ENCODE measurements around the gene SERTAD2.

The SERTAD2 gene

DNA sequence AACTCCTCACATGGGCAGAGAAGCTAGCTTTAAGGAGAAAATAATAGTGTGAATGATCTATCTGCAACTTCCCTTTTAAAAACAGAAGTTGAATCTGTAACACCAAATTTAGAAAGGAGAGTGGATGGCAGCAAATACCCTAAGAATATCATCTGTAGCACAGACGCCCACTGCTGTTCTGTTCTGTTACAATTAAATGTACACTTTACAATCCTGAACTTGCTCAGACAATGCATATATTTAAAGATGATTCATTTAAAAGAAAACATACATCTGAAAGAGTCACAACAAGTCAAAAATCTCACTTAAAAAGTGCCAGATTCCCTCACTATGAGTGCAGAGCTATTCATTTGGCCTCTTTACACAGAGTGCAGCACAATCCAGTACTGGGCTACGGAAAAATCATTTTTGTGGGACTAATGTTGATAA, 8.0 kb upstream of the SERTAD2 start:
- Histone ChIP-seq H3K9ac (ENCODE audit: low read depth, low read length) (no peak overlapping the region), H3K36me3 (ENCODE audit: insufficient read depth, low read length) (no peaks in the 10 kb centered on the region), H3K9me3 (ENCODE audit: control insufficient read depth, insufficient read depth, low read length) (no peaks in the 10 kb centered on the region), H3K4me1 (ENCODE audit: insufficient read depth, low read length) (peaks cover 5% of the 10 kb centered on the region; the same call in 1 of the 2 replicates)

DNA sequence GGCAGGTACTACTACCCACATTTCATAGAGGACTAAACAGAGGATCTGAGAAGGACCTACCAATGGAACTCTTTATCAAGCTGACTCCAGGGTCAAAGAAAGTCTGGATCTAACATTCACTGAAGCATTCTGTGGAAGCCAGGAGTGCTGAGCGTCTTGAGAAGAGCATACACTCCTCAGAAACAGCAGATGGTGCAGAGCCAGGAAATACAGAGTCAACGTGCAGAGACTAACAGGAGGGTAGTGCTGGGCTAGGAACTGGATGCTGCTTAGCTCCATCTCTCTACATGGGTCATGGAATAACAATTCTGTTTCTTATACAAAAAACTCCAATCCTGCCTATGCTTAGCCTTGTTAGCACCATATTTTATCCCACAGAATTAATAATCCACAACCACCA, 5.5 kb upstream of the SERTAD2 start:
- no peaks in the 10 kb centered on the region for H3K9me3 ChIP-seq (ENCODE audit: control insufficient read depth, insufficient read depth, low read length)
- no peak overlapping the region for H3K9ac ChIP-seq (ENCODE audit: low read depth, low read length)
- H3K4me1 ChIP-seq (ENCODE audit: insufficient read depth, low read length): peaks cover 16% of the 10 kb centered on the region
- no peaks in the 10 kb centered on the region for H3K36me3 ChIP-seq (ENCODE audit: insufficient read depth, low read length)

GRCh38 chr2:64658269-64658668, 4.6 kb upstream of the SERTAD2 start:
- Histone ChIP-seq H3K4me1 (ENCODE audit: insufficient read depth, low read length) (peaks cover 16% of the 10 kb centered on the region), H3K36me3 (ENCODE audit: insufficient read depth, low read length) (no peaks in the 10 kb centered on the region), H3K9me3 (ENCODE audit: control insufficient read depth, insufficient read depth, low read length) (no peaks in the 10 kb centered on the region), H3K9ac (ENCODE audit: low read depth, low read length) (no peak overlapping the region)

GRCh38 chr2:64657411-64657810, 3.7 kb upstream of the SERTAD2 start:
- H3K9me3 ChIP-seq (ENCODE audit: control insufficient read depth, insufficient read depth, low read length): no peaks in the 10 kb centered on the region
- H3K9ac ChIP-seq (ENCODE audit: low read depth, low read length): no peak overlapping the region
- no peaks in the 10 kb centered on the region for H3K36me3 ChIP-seq (ENCODE audit: insufficient read depth, low read length)
- peaks cover 16% of the 10 kb centered on the region for H3K4me1 ChIP-seq (ENCODE audit: insufficient read depth, low read length)

- H3K9me3 ChIP-seq (ENCODE audit: control insufficient read depth, insufficient read depth, low read length): no peaks in the 10 kb centered on the region
- H3K36me3 ChIP-seq (ENCODE audit: insufficient read depth, low read length): no peaks in the 10 kb centered on the region
- peaks cover 19% of the 10 kb centered on the region for H3K4me1 ChIP-seq (ENCODE audit: insufficient read depth, low read length)
- no peak overlapping the region for H3K9ac ChIP-seq (ENCODE audit: low read depth, low read length)
Observed at GRCh38 chr2:64656379-64656778, 2.7 kb upstream of the SERTAD2 start.

GRCh38 chr2:64655873-64656272, 2.2 kb upstream of the SERTAD2 start:
- H3K9ac ChIP-seq (ENCODE audit: low read depth, low read length): no peak overlapping the region
- H3K36me3 ChIP-seq (ENCODE audit: insufficient read depth, low read length): no peaks in the 10 kb centered on the region

DNA sequence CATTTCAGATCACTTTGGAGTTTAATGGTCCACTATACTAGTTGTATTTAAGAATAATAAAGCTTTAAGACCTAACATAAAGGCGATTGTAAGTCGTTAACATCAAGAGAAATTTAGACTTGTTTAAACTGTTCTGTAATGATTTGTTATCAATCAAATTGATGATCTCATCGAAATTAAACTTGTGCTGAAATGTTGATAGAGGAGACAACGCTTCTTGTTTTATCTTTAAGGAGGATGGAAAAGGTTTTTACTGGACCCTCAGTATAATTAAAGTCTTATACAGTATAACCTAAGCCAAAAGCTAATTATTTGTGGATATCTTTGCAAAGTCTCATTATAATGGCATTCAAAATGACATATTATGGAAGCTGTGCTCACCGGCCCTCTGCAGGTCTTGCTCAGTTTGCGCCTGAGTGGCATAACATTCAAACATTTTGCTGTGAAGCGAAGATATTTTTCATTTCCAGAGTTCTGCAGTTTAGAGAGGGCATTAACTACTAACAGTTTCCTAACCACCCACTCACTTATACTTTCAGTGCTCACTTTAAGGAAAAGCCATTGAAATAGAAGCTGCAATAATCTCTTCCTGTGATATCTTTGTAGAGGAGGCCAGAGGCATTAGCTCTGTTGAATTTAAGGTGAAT, 1.4 kb upstream of the SERTAD2 start:
- Histone ChIP-seq H3K9ac (ENCODE audit: low read depth, low read length) (peak overlapping the region; percentile 75), H3K9me3 (ENCODE audit: control insufficient read depth, insufficient read depth, low read length) (no peaks in the 10 kb centered on the region), H3K4me1 (ENCODE audit: insufficient read depth, low read length) (peaks cover 20% of the 10 kb centered on the region)

More at GRCh38 chr2:64655873-64656272, 2.2 kb upstream of the SERTAD2 start:
- Histone ChIP-seq H3K4me1 (ENCODE audit: insufficient read depth, low read length) (peaks cover 20% of the 10 kb centered on the region), H3K9me3 (ENCODE audit: control insufficient read depth, insufficient read depth, low read length) (no peaks in the 10 kb centered on the region)

DNA sequence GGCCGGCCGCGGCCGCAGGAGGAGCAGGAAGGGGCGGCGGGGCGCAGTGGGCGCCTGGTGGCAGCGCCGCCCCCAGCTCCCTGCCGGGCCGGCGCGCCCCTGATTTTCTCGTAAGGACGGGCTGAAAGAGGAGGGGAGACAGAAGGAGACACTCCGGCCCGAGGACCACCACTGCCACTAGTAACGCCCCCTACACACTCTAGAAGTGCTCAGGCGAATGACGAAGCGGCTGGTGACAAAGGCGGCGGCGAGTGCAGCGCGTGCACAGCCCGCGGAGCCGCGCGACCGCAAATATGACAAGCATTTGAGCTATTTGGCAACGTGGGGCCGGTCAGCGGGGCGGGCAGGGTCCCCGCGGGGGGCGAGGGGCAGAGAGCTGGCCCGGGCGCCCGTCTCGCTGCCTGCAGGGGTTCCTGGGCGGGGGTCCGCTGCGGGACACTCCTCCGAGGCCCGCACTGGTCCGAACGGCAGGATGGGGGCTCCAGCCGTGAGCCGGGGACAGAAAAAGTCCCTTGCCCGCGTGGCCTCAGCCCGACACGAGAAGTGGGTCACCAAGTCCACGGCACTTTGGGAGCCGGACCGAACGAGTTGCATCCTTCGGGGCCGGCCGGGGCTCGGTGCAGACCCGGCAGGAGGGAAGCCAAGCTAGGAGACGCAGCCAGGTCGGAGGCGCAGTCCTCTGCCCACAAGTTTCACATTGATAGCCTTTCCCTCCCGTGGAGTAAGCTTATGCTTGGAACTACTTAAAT, 524 bp upstream of the SERTAD2 start:
- no peaks in the 10 kb centered on the region for H3K9me3 ChIP-seq (ENCODE audit: control insufficient read depth, insufficient read depth, low read length)
- H3K9ac ChIP-seq (ENCODE audit: low read depth, low read length): peak overlapping the region; percentile 75
- peaks cover 26% of the 10 kb centered on the region for H3K4me1 ChIP-seq (ENCODE audit: insufficient read depth, low read length)
- H3K36me3 ChIP-seq (ENCODE audit: insufficient read depth, low read length): no peaks in the 10 kb centered on the region

More for the DNA sequence above, 1.4 kb upstream of the SERTAD2 start:
- no peaks in the 10 kb centered on the region for H3K36me3 ChIP-seq (ENCODE audit: insufficient read depth, low read length)

DNA sequence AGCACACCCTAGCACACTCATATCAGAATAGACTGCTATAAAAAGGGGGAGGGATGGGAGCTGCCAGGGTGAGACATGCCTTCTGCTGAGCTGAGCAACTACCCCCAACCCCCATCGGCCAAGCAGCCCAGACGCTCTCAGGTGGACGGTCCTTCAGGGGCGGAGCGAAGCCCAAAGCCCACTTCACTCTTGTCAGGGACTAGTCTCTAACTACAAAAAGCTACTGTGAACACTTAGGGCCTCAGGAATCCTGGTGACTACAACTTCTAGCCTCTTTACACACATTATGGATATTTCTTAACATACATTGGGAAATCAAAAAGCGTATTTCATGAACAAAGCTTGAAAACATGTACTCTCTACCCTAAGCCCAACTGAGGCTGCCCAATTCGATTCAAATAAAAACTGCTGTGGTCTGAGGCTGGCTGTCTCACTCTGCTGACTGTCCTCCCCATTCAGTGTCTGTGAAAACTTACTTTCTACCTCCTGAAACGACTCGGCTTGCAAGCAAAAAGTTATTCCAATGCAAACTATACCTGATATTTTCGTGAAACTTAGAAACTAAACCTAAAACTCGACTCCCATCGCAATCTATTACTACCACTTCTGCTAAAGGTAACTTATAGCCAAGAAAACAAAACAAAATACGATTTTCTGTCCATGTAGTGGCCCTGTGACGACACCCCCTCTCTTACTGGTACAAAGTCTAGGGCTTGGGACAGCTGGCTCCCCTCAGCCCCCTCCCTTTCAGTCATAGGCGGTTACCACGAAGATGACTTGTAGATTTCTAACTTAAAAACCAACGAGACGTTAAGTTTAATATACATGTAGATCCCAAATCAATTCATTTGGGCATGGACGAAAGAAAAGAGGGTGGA, 1.2 kb downstream of the SERTAD2 start:
- peak overlapping the region; percentile 72; the same call in 1 of the 2 replicates for H3K9ac ChIP-seq (ENCODE audit: low read depth, low read length)
- no peaks in the 10 kb centered on the region for H3K36me3 ChIP-seq (ENCODE audit: insufficient read depth, low read length)
- H3K9me3 ChIP-seq (ENCODE audit: control insufficient read depth, insufficient read depth, low read length): no peaks in the 10 kb centered on the region
- peaks cover 30% of the 10 kb centered on the region for H3K4me1 ChIP-seq (ENCODE audit: insufficient read depth, low read length)

DNA sequence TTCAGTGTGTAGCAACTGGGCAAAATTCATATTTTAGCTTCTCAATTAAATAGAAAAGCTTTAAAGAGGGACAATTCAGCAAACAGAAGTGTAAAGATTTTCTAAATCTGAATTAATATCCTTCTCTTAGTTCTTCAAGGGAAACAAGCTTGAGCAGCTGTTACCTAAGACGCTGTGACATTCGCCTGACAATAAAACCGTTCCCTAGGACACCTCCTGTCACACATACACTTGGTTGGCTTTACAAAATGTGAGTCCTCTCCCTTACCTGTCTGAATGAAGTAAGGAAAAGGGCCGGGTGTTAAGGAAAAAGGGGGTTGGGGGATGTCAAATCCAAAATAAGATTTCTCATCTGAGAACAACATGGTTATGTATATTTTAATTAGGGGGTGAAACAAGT, 2.1 kb downstream of the SERTAD2 start:
- H3K36me3 ChIP-seq (ENCODE audit: insufficient read depth, low read length): no peaks in the 10 kb centered on the region
- no peak overlapping the region for H3K9ac ChIP-seq (ENCODE audit: low read depth, low read length)
- peaks cover 30% of the 10 kb centered on the region for H3K4me1 ChIP-seq (ENCODE audit: insufficient read depth, low read length)
- H3K9me3 ChIP-seq (ENCODE audit: control insufficient read depth, insufficient read depth, low read length): no peaks in the 10 kb centered on the region

GRCh38 chr2:64650722-64651338, 2.9 kb downstream of the SERTAD2 start:
- Histone ChIP-seq H3K36me3 (ENCODE audit: insufficient read depth, low read length) (no peaks in the 10 kb centered on the region), H3K4me1 (ENCODE audit: insufficient read depth, low read length) (peaks cover 30% of the 10 kb centered on the region), H3K9ac (ENCODE audit: low read depth, low read length) (no peak overlapping the region), H3K9me3 (ENCODE audit: control insufficient read depth, insufficient read depth, low read length) (no peaks in the 10 kb centered on the region)

GRCh38 chr2:64650296-64650695, 3.4 kb downstream of the SERTAD2 start:
- Histone ChIP-seq H3K4me1 (ENCODE audit: insufficient read depth, low read length) (peaks cover 30% of the 10 kb centered on the region), H3K9ac (ENCODE audit: low read depth, low read length) (no peak overlapping the region), H3K9me3 (ENCODE audit: control insufficient read depth, insufficient read depth, low read length) (no peaks in the 10 kb centered on the region), H3K36me3 (ENCODE audit: insufficient read depth, low read length) (no peaks in the 10 kb centered on the region)

DNA sequence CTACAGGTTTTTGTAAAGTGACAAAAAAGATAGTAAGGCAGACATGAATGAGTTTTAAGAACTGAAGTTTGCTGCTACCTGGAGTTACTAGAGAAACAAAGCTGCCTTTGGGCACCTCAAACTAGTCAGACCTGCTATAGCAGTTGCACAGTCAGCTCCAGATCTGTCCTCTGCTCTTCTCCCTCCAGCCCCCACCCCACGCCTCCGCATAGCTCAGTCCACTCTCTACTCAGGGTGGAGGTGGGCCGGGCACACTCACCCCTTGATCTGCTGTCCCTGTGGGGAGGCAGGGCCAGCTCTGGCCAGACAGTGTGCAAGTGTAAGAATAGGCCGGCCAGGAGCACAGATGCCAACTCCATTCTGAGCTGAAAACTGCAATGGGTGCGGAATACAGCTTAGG, 4.1 kb downstream of the SERTAD2 start:
- peaks cover 23% of the 10 kb centered on the region for H3K4me1 ChIP-seq (ENCODE audit: insufficient read depth, low read length)
- no peaks in the 10 kb centered on the region for H3K36me3 ChIP-seq (ENCODE audit: insufficient read depth, low read length)

DNA sequence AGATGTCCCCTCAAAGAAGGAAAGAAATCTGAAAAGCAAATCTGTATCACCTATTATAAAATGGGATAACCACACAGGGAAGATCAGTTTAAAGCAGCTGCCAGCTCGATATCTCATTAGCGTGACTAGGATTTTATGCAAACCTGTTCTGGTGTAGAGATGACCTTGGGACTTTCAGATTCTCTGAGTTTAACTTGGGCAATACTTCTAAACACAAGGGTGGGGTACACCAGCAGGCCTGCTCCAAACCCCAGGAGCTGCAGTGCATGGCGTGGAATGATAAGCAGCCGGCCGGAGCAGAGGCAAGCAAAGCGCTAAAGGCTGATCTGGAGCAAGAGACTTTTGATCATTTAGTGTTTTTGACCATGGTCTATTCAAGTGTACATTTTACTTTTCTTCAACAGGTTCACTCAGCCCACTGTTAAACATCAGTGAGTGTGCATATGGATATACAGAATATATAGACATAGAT, 4.7 kb downstream of the SERTAD2 start:
- no peak overlapping the region for H3K9ac ChIP-seq (ENCODE audit: low read depth, low read length)
- no peaks in the 10 kb centered on the region for H3K36me3 ChIP-seq (ENCODE audit: insufficient read depth, low read length)
- no peaks in the 10 kb centered on the region for H3K9me3 ChIP-seq (ENCODE audit: control insufficient read depth, insufficient read depth, low read length)
- H3K4me1 ChIP-seq (ENCODE audit: insufficient read depth, low read length): peaks cover 25% of the 10 kb centered on the region

More for the DNA sequence above, 4.1 kb downstream of the SERTAD2 start:
- H3K9ac ChIP-seq (ENCODE audit: low read depth, low read length): no peak overlapping the region
- H3K9me3 ChIP-seq (ENCODE audit: control insufficient read depth, insufficient read depth, low read length): no peaks in the 10 kb centered on the region

Data from ES-I3 (cell line).